ENCODE results near the gene LRP1B. TPM values are rescaled to one million over a fixed set of nuclear protein-coding genes. Genes with fewer than 3 reads are reported as not detected.

The LRP1B gene
- total RNA-seq, 4 donors from 2014 or later, result 37.1 to 82.7 (median 50.9) TPM

DNA sequence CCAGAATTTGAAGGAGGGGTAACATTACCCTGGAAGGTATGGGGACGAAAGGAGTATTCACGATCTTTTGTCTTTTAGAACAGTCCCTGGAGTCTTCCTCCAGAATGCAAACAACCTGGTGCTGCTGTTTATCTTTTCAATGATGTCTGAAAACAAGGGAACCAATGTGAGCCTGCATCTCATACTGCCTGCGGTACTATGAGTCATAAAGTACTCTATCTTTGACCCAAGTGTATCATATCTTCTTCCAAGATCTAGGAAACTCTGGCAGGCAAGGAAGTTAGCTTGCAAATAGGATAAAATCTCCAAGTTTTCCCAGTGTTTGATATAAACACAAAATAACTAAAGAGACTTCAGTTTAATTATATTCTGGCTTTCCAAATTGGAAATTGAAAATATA, 968.5 kb downstream of the LRP1B start:
- H3K27ac ChIP-seq, result no peak overlapping the region
- no peak overlapping the region for H3K4me3 ChIP-seq (replicated peaks in 1 of 3)
- no peak for DNase-seq
- intact Hi-C loops (cut with DNase I), result no loop called here
- WGBS, 2 donors, result 69 to 71% methylated on average over 3 of the region's 3 CpGs
- no peaks in the 10 kb centered on the region for H3K36me3 ChIP-seq
- TF ChIP-seq POLR2A (IDR thresholded peaks at IDR 0.05), result no peak
- TF ChIP-seq, protein P1, sequence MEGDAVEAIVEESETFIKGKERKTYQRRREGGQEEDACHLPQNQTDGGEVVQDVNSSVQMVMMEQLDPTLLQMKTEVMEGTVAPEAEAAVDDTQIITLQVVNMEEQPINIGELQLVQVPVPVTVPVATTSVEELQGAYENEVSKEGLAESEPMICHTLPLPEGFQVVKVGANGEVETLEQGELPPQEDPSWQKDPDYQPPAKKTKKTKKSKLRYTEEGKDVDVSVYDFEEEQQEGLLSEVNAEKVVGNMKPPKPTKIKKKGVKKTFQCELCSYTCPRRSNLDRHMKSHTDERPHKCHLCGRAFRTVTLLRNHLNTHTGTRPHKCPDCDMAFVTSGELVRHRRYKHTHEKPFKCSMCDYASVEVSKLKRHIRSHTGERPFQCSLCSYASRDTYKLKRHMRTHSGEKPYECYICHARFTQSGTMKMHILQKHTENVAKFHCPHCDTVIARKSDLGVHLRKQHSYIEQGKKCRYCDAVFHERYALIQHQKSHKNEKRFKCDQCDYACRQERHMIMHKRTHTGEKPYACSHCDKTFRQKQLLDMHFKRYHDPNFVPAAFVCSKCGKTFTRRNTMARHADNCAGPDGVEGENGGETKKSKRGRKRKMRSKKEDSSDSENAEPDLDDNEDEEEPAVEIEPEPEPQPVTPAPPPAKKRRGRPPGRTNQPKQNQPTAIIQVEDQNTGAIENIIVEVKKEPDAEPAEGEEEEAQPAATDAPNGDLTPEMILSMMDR (IDR thresholded peaks at IDR 0.05), result no peak
- H3K4me1 ChIP-seq, result no peaks in the 10 kb centered on the region
- no peaks in the 10 kb centered on the region for H3K27me3 ChIP-seq
- H3K9me3 ChIP-seq, result no peaks in the 10 kb centered on the region

DNA sequence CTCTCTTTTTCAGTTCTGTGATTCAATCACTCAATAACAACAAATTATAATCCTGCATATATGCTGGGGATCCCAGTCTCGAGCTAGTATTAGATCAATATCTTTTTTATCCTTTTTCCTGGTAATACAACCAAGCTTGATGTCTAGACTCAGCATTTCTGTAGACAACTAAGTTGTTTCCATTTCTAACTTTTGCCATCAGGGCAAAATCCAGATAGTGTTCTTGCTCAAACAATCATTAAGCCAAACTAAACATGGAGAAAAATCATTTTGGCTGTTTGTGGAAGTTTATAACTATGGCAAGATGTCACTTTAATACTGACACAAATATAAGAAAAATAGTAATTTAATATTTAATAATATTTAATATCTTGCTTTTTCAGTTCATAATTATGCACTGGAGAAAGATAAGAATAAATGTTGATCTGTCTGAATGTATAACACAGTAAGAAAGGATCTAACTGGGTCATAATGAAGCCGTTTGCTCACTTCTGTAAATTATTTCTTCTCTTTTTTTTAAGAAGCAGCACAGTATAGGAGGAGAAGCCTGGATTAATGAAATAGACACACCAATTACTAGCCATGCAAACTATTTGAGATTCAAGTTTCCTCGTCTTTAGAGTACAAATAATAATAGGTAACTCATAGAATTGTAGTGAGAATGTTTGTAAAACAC, 979.1 kb downstream of the LRP1B start:
- H3K36me3 ChIP-seq, result no peaks in the 10 kb centered on the region
- H3K4me3 ChIP-seq (replicated peaks in 1 of 3), result no peak overlapping the region
- no peak for DNase-seq
- H3K27me3 ChIP-seq, result no peaks in the 10 kb centered on the region
- H3K9me3 ChIP-seq, result no peaks in the 10 kb centered on the region
- WGBS, 2 donors, result 70 to 82% methylated on average over 3 of the region's 3 CpGs
- intact Hi-C loops (cut with DNase I), result no loop called here
- H3K4me1 ChIP-seq, result no peaks in the 10 kb centered on the region
- TF ChIP-seq, protein P1 (IDR thresholded peaks at IDR 0.05), result no peak
- TF ChIP-seq POLR2A (IDR thresholded peaks at IDR 0.05), result no peak
- no peak overlapping the region for H3K27ac ChIP-seq

DNA sequence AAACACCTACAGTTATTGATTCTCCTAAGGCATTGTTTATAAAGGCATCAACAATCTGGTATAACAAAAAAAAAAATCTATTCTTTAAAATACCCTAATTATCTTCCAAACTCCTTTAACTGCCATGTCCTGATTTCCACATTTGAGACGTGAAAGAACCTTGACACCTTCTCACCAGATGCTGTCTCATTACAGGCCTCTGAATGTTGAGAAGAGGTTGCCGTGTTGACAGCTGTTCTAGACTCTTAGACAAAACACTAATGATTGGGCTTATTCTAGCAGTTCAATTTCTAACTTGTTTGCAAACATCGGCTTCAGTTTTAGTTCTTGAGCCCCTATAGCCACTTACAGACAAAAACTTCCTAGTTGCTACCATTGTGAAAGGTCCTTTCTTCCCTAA, 988.8 kb downstream of the LRP1B start:
- no peaks in the 10 kb centered on the region for H3K36me3 ChIP-seq
- H3K4me3 ChIP-seq (replicated peaks in 1 of 3), result no peak overlapping the region
- no peak for DNase-seq
- TF ChIP-seq POLR2A (IDR thresholded peaks at IDR 0.05), result no peak
- TF ChIP-seq, protein P1 (IDR thresholded peaks at IDR 0.05), result no peak
- WGBS, 2 donors, result 93 to 95% methylated on average over 3 of the region's 3 CpGs
- H3K9me3 ChIP-seq, result no peaks in the 10 kb centered on the region
- no peaks in the 10 kb centered on the region for H3K27me3 ChIP-seq
- intact Hi-C loops (cut with DNase I), result no loop called here
- no peak overlapping the region for H3K27ac ChIP-seq
- no peaks in the 10 kb centered on the region for H3K4me1 ChIP-seq

GRCh38 chr2:141137122-141137693, 993.6 kb downstream of the LRP1B start:
- H3K4me1 ChIP-seq, result no peaks in the 10 kb centered on the region
- no peaks in the 10 kb centered on the region for H3K36me3 ChIP-seq
- no peaks in the 10 kb centered on the region for H3K27me3 ChIP-seq
- WGBS, 2 donors, result 76 to 81% methylated on average over 4 of the region's 4 CpGs
- DNase-seq, result no peak
- no peak overlapping the region for H3K27ac ChIP-seq
- no peaks in the 10 kb centered on the region for H3K9me3 ChIP-seq
- intact Hi-C loops (cut with DNase I), result no loop called here
- no peak for TF ChIP-seq POLR2A (IDR thresholded peaks at IDR 0.05)
- TF ChIP-seq, protein P1 (IDR thresholded peaks at IDR 0.05), result no peak
- H3K4me3 ChIP-seq (replicated peaks in 1 of 3), result no peak overlapping the region

DNA sequence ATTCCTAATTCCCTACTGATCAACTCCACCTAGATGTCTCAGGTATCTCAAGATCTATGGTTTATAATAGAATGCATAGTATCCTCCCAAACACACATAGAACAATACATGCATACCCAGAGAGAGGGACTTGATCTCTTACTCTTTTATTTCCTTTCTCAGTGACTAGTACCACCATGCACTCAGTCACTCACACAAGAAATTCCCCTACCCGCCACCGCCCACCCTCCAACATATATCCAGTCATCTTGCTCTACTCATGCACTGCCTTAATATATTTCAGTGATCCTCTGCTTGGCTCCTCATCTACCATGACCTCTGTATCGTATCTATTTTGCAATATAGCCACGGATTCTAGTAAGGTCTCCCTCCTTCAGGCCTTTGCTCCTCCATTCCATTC, 996.9 kb downstream of the LRP1B start:
- Histone ChIP-seq H3K9me3 (no peaks in the 10 kb centered on the region), H3K4me3 (replicated peaks in 1 of 3) (no peak overlapping the region), H3K27ac (no peak overlapping the region), H3K4me1 (no peaks in the 10 kb centered on the region), H3K36me3 (no peaks in the 10 kb centered on the region), H3K27me3 (no peaks in the 10 kb centered on the region)
- WGBS, 2 donors, result 82 to 96% methylated on average over 4 of the region's 4 CpGs
- no peak for DNase-seq
- intact Hi-C loops (cut with DNase I), result no loop called here
- no peak for TF ChIP-seq POLR2A (IDR thresholded peaks at IDR 0.05)
- TF ChIP-seq, protein P1 (IDR thresholded peaks at IDR 0.05), result no peak

Measured in thyroid gland (tissue), 4 donors.